Activated T-helper 1 cell treated with anti-CD3 and anti-CD28 coated beads, Interleukin-12 subunit alpha, Interleukin-12 subunit beta, Interleukin-2, Interleukin-4 antibody, amounts not matched to agents 30 ng/mL and 10 ng/mL and 1 ng/mL, durations not matched to agents 14 hours and 24 hours and 36 hours (primary cell): Measurements from ENCODE around the gene NHLRC4. TPM values are rescaled to one million over a fixed set of nuclear protein-coding genes. Genes with fewer than 3 reads are reported as not detected.

Experiments
- DNase-seq: peaks from one replicate; pipeline ENCODE4 v3.0.0; 2021; ENCODE audit warnings: low spot score
- H3K27ac Mint-ChIP-seq: one replicate; pipeline ENCODE4 v1.8.0; 2021; ENCODE audit warnings: mild to moderate bottlenecking, mixed read lengths
- H3K27me3 Mint-ChIP-seq: one replicate; pipeline ENCODE4 v1.8.0; 2022; ENCODE audit warnings: mild to moderate bottlenecking, moderate library complexity, mixed read lengths; ENCODE audit not compliant: insufficient read depth
- H3K36me3 Mint-ChIP-seq: one replicate; pipeline ENCODE4 v1.8.0; 2021; ENCODE audit warnings: low read depth, mixed read lengths
- H3K4me1 Mint-ChIP-seq: one replicate; pipeline ENCODE4 v1.8.0; 2021; ENCODE audit warnings: low read depth, mixed read lengths
- H3K4me3 Mint-ChIP-seq: one replicate; pipeline ENCODE4 v1.8.0; 2021; ENCODE audit warnings: mild to moderate bottlenecking, moderate library complexity, mixed read lengths
- H3K9me3 Mint-ChIP-seq: one replicate; pipeline ENCODE4 v1.8.0; 2021; ENCODE audit warnings: mixed read lengths
- intact Hi-C: fragments of 100-400 bp; cut with micrococcal nuclease; formaldehyde crosslinking; loops from one replicate; pipeline ENCODE4 v1.15.1; 2024
- total RNA-seq: library from RNA; stranded (reverse); gene quantifications from 2 replicates; pipeline ENCODE4 v1.2.3, GENCODE V29; 2022

NHLRC4 gene
- total RNA-seq, 1 donor from 2014 or later = 1.2 TPM

GRCh38 chr16:535446-536405 is 31.1 kb upstream of the NHLRC4 start:
- Mint-ChIP-seq H3K27ac (no peak overlapping the region), H3K27me3 (no peaks in the 10 kb centered on the region), H3K9me3 (no peaks in the 10 kb centered on the region), H3K4me3 (no peak overlapping the region), H3K36me3 (peaks cover 4% of the 10 kb centered on the region), H3K4me1 (no peaks in the 10 kb centered on the region)
- intact Hi-C loops = no loop called here
- no peak for DNase-seq

DNA sequence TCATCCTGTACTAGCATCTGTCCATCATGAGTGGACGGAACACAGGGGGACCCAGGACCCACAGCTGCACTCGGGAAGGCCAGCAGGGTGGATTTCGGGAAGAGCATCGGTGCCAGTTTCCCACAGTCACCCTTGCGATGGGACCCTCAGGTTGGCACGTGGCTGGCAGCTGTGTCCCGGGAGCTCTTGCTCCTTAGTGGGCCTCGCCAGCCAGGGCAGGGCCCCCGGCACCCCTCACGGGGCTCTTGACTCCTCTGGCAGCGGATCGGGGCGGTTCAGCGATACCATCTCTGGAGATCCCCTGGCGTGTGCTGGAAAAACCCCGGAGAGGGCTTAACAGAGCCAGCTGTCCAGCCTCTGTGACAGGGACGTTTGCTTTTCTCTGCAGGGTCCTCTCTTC is 30.1 kb upstream of the NHLRC4 start:
- H3K36me3 Mint-ChIP-seq = peaks cover 4% of the 10 kb centered on the region
- DNase-seq = no peak
- intact Hi-C loops = no loop called here

GRCh38 chr16:537415-538335 is 29.1 kb upstream of the NHLRC4 start:
- intact Hi-C loops = no loop called here
- Mint-ChIP-seq H3K36me3 (peaks cover 10% of the 10 kb centered on the region), H3K27me3 (no peaks in the 10 kb centered on the region), H3K9me3 (no peaks in the 10 kb centered on the region), H3K4me3 (no peak overlapping the region), H3K4me1 (no peaks in the 10 kb centered on the region), H3K27ac (no peak overlapping the region)
- no peak for DNase-seq

More for the DNA sequence above, 30.1 kb upstream of the NHLRC4 start:
- H3K9me3 Mint-ChIP-seq = no peaks in the 10 kb centered on the region
- no peak overlapping the region for H3K27ac Mint-ChIP-seq
- H3K27me3 Mint-ChIP-seq = no peaks in the 10 kb centered on the region
- H3K4me3 Mint-ChIP-seq = no peak overlapping the region
- H3K4me1 Mint-ChIP-seq = no peaks in the 10 kb centered on the region

GRCh38 chr16:539901-540530 is 26.8 kb upstream of the NHLRC4 start:
- no peak for DNase-seq
- Mint-ChIP-seq H3K4me1 (no peaks in the 10 kb centered on the region), H3K36me3 (peaks cover 10% of the 10 kb centered on the region), H3K27me3 (no peaks in the 10 kb centered on the region), H3K9me3 (no peaks in the 10 kb centered on the region), H3K4me3 (no peak overlapping the region), H3K27ac (no peak overlapping the region)
- intact Hi-C loops = no loop called here

- intact Hi-C loops = no loop called here
- H3K27ac Mint-ChIP-seq = no peak overlapping the region
- no peaks in the 10 kb centered on the region for H3K27me3 Mint-ChIP-seq
- no peaks in the 10 kb centered on the region for H3K9me3 Mint-ChIP-seq
- H3K36me3 Mint-ChIP-seq = peaks cover 10% of the 10 kb centered on the region
- H3K4me3 Mint-ChIP-seq = no peak overlapping the region
- DNase-seq = no peak
- H3K4me1 Mint-ChIP-seq = no peaks in the 10 kb centered on the region
These were observed 26.0 kb upstream of the NHLRC4 start for GRCh38 chr16:540645-541340.

- intact Hi-C loops = no loop called here
- H3K27me3 Mint-ChIP-seq = no peaks in the 10 kb centered on the region
- no peak for DNase-seq
These were observed 23.3 kb upstream of the NHLRC4 start for GRCh38 chr16:543301-544164.

GRCh38 chr16:544517-544916 is 22.3 kb upstream of the NHLRC4 start:
- no peaks in the 10 kb centered on the region for H3K4me1 Mint-ChIP-seq
- H3K36me3 Mint-ChIP-seq = peaks cover 6% of the 10 kb centered on the region
- no peaks in the 10 kb centered on the region for H3K9me3 Mint-ChIP-seq

More at GRCh38 chr16:543301-544164, 23.3 kb upstream of the NHLRC4 start:
- Mint-ChIP-seq H3K27ac (no peak overlapping the region), H3K4me1 (no peaks in the 10 kb centered on the region), H3K9me3 (no peaks in the 10 kb centered on the region), H3K36me3 (peaks cover 10% of the 10 kb centered on the region), H3K4me3 (no peak overlapping the region)

GRCh38 chr16:546909-547770 is 19.7 kb upstream of the NHLRC4 start:
- intact Hi-C loops = no loop called here
- Mint-ChIP-seq H3K4me3 (no peak overlapping the region), H3K36me3 (peaks cover 4% of the 10 kb centered on the region), H3K27ac (no peak overlapping the region), H3K4me1 (no peaks in the 10 kb centered on the region), H3K27me3 (no peaks in the 10 kb centered on the region), H3K9me3 (no peaks in the 10 kb centered on the region)
- DNase-seq = peak; percentile 21

More at GRCh38 chr16:544517-544916, 22.3 kb upstream of the NHLRC4 start:
- DNase-seq = no peak
- Mint-ChIP-seq H3K27ac (no peak overlapping the region), H3K27me3 (no peaks in the 10 kb centered on the region), H3K4me3 (no peak overlapping the region)
- intact Hi-C loops = no loop called here

DNA sequence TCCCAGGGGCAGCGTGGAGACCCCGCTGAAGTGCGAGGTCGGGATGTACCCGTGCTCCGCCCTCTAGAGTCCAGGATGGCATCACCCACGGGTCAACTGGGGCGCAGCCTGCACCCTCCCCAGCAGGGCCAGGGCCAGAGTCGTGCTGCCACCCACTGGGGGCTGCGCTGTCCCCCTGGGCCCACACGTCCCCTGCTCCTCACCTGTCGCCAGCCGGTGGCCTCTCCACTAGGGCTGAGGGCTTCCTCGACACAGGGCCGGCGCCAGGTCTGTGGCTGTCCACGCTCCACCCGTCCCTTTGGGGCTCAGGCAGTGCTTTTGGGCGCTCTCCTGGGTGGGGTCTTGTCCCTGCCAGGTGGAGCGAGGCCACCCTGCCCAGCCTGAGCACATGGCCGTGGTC is 18.2 kb upstream of the NHLRC4 start:
- H3K4me1 Mint-ChIP-seq = no peaks in the 10 kb centered on the region
- no peaks in the 10 kb centered on the region for H3K27me3 Mint-ChIP-seq
- H3K27ac Mint-ChIP-seq = no peak overlapping the region
- intact Hi-C loops = no loop called here
- no peak for DNase-seq
- H3K4me3 Mint-ChIP-seq = no peak overlapping the region
- H3K9me3 Mint-ChIP-seq = no peaks in the 10 kb centered on the region
- H3K36me3 Mint-ChIP-seq = no peaks in the 10 kb centered on the region

DNA sequence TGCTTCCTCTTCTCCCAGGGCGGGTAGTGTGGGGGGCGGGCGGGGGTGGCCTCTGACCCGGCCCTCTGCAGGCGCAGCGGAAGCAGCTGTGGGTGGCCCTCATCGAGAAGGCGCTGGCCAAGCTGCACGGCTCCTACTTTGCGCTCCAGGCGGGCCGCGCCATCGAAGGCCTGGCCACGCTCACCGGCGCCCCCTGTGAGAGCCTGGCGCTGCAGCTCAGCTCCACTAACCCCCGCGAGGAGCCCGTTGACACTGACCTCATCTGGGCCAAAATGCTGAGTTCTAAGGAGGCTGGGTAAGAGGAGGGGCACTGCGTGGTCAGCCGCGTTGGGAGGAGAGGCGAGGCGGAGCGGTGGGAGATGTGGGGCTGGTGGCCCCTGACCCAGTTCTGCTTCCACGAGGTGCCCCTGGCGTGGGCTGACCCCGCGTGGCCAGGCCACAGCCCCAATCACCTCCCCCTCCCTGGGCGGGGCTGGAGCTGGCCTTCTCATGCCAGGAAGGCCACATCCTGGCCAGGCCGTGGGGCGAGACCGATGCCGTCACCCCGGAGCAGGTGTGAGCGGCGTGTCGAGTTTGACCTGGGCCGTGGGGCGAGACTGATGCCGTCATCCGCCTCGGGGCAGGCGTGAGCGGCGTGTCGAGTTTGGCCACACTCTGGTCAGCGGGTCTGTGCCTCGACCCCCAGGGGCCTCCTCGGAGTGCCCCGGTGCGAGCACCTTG is 17.1 kb upstream of the NHLRC4 start:
- no peak overlapping the region for H3K4me3 Mint-ChIP-seq
- intact Hi-C loops = no loop called here
- no peaks in the 10 kb centered on the region for H3K4me1 Mint-ChIP-seq
- no peaks in the 10 kb centered on the region for H3K9me3 Mint-ChIP-seq
- H3K27me3 Mint-ChIP-seq = no peaks in the 10 kb centered on the region
- no peak for DNase-seq
- no peaks in the 10 kb centered on the region for H3K36me3 Mint-ChIP-seq
- H3K27ac Mint-ChIP-seq = no peak overlapping the region
